Activated CD4-positive, alpha-beta memory T cell treated with anti-CD3 and anti-CD28 coated beads for 36 hours (primary cell): Measurements from ENCODE around the gene PTGFR. TPM values are rescaled to one million over a fixed set of nuclear protein-coding genes. Genes with fewer than 3 reads are reported as not detected.

Experiments
- CTCF ChIA-PET: fragments of 350-600 bp; sonication (Branson Sonifier 250); formaldehyde crosslinking; loops from one replicate; lab custom pipeline; 2021; ENCODE audit warnings: antibody characterized with exemption, inconsistent platforms; lab: Charles Lee
- POLR2A ChIA-PET: fragments of 350-600 bp; sonication (Branson Sonifier 250); formaldehyde crosslinking; loops from one replicate; lab custom pipeline; 2021; ENCODE audit warnings: antibody characterized with exemption; lab: Charles Lee
- DNase-seq: peaks from one replicate; pipeline ENCODE4 v3.0.0-alpha.2; 2020
- H3K27ac Mint-ChIP-seq: one replicate; pipeline ENCODE4 v1.8.0; 2021; ENCODE audit warnings: mixed read lengths
- H3K27me3 Mint-ChIP-seq: one replicate; pipeline ENCODE4 v1.8.0; 2021; ENCODE audit warnings: mixed read lengths
- H3K36me3 Mint-ChIP-seq: one replicate; pipeline ENCODE4 v1.8.0; 2021; ENCODE audit warnings: mixed read lengths
- H3K4me1 Mint-ChIP-seq: one replicate; pipeline ENCODE4 v1.8.0; 2021; ENCODE audit warnings: low read depth, mixed read lengths
- H3K4me3 Mint-ChIP-seq: one replicate; pipeline ENCODE4 v1.8.0; 2021; ENCODE audit warnings: mild to moderate bottlenecking, mixed read lengths
- H3K9me3 Mint-ChIP-seq: one replicate; pipeline ENCODE4 v1.8.0; 2021; ENCODE audit warnings: mixed read lengths
- intact Hi-C: fragments of 100-400 bp; cut with micrococcal nuclease; formaldehyde crosslinking; loops from one replicate; pipeline ENCODE4 v1.15.1; 2023
- total RNA-seq, 2 experiments: library from RNA; stranded (reverse); gene quantifications; one replicate each; pipeline ENCODE4 v1.2.3, GENCODE V29; 2021

The PTGFR gene
- total RNA-seq, 2 experiments from 2014 or later: not detected

GRCh38 chr1:78491451-78492071, 787 bp downstream of the PTGFR start:
- CTCF ChIA-PET: interaction anchor here (0.9 kb wide), 1 partner anchor 319 kb away, joined by 3 read pairs; no protein-coding TSS in a partner anchor
- no peak for DNase-seq
- Mint-ChIP-seq H3K4me1 (peaks cover 3% of the 10 kb centered on the region), H3K9me3 (no peaks in the 10 kb centered on the region), H3K27ac (no peak overlapping the region), H3K27me3 (peaks cover 25% of the 10 kb centered on the region), H3K36me3 (no peaks in the 10 kb centered on the region), H3K4me3 (no peak overlapping the region)
- intact Hi-C loops: no loop called here
- POLR2A ChIA-PET: interaction anchor here (0.5 kb wide), 1 partner anchor 9 kb away, joined by 5 read pairs; no protein-coding TSS in a partner anchor

GRCh38 chr1:78492386-78492950, 1.7 kb downstream of the PTGFR start:
- Mint-ChIP-seq H3K4me1 (peaks cover 3% of the 10 kb centered on the region), H3K4me3 (no peak overlapping the region), H3K9me3 (no peaks in the 10 kb centered on the region), H3K27me3 (peaks cover 25% of the 10 kb centered on the region), H3K36me3 (no peaks in the 10 kb centered on the region), H3K27ac (no peak overlapping the region)
- DNase-seq: no peak
- ChIA-PET CTCF (interaction anchor here (0.9 kb wide), 1 partner anchor 320 kb away, joined by 3 read pairs; no protein-coding TSS in a partner anchor), POLR2A (no interaction called here)
- intact Hi-C loops: no loop called here

- no peak overlapping the region for H3K27ac Mint-ChIP-seq
Measured at GRCh38 chr1:78493451-78493850, 2.7 kb downstream of the PTGFR start.

GRCh38 chr1:78497201-78497600, 6.4 kb downstream of the PTGFR start:
- H3K27ac Mint-ChIP-seq: no peak overlapping the region
- peaks cover 4% of the 10 kb centered on the region for H3K27me3 Mint-ChIP-seq
- H3K4me3 Mint-ChIP-seq: no peak overlapping the region
- H3K36me3 Mint-ChIP-seq: no peaks in the 10 kb centered on the region
- ChIA-PET POLR2A (no interaction called here), CTCF (no interaction called here)
- DNase-seq: no peak
- no peaks in the 10 kb centered on the region for H3K9me3 Mint-ChIP-seq
- intact Hi-C loops: no loop called here
- H3K4me1 Mint-ChIP-seq: no peaks in the 10 kb centered on the region

More at GRCh38 chr1:78493451-78493850, 2.7 kb downstream of the PTGFR start:
- peaks cover 25% of the 10 kb centered on the region for H3K27me3 Mint-ChIP-seq
- H3K9me3 Mint-ChIP-seq: no peaks in the 10 kb centered on the region
- intact Hi-C loops: no loop called here
- no peak overlapping the region for H3K4me3 Mint-ChIP-seq
- H3K4me1 Mint-ChIP-seq: peaks cover 3% of the 10 kb centered on the region
- ChIA-PET CTCF (no interaction called here), POLR2A (no interaction called here)
- H3K36me3 Mint-ChIP-seq: no peaks in the 10 kb centered on the region
- no peak for DNase-seq

- no peak for DNase-seq
- intact Hi-C loops: no loop called here
- Mint-ChIP-seq H3K27me3 (no peaks in the 10 kb centered on the region), H3K9me3 (no peaks in the 10 kb centered on the region), H3K27ac (no peak overlapping the region), H3K36me3 (no peaks in the 10 kb centered on the region), H3K4me1 (no peaks in the 10 kb centered on the region), H3K4me3 (no peak overlapping the region)
- ChIA-PET CTCF (no interaction called here), POLR2A (interaction anchor here (0.7 kb wide), 1 partner anchor 9 kb away, joined by 5 read pairs; no protein-coding TSS in a partner anchor)
Measured at GRCh38 chr1:78500529-78500928, 9.8 kb downstream of the PTGFR start.

- no peaks in the 10 kb centered on the region for H3K9me3 Mint-ChIP-seq
- intact Hi-C loops: no loop called here
- ChIA-PET CTCF (no interaction called here), POLR2A (no interaction called here)
- H3K4me3 Mint-ChIP-seq: no peak overlapping the region
- H3K27me3 Mint-ChIP-seq: no peaks in the 10 kb centered on the region
- H3K27ac Mint-ChIP-seq: no peak overlapping the region
- DNase-seq: no peak
- H3K36me3 Mint-ChIP-seq: no peaks in the 10 kb centered on the region
- H3K4me1 Mint-ChIP-seq: no peaks in the 10 kb centered on the region
Measured at GRCh38 chr1:78501203-78501602, 10.4 kb downstream of the PTGFR start.

- Mint-ChIP-seq H3K27me3 (peaks cover 2% of the 10 kb centered on the region), H3K36me3 (peaks cover 2% of the 10 kb centered on the region), H3K27ac (no peak overlapping the region), H3K4me1 (no peaks in the 10 kb centered on the region), H3K4me3 (no peak overlapping the region), H3K9me3 (peaks cover 22% of the 10 kb centered on the region)
- CTCF ChIA-PET: no interaction called here
- intact Hi-C loops: no loop called here
- no peak for DNase-seq
- POLR2A ChIA-PET: no interaction called here
Measured at GRCh38 chr1:78511334-78511733, 20.6 kb downstream of the PTGFR start.

- CTCF ChIA-PET: no interaction called here
- H3K4me1 Mint-ChIP-seq: no peaks in the 10 kb centered on the region
- no peaks in the 10 kb centered on the region for H3K27me3 Mint-ChIP-seq
- H3K4me3 Mint-ChIP-seq: no peak overlapping the region
- intact Hi-C loops: no loop called here
- peaks cover 7% of the 10 kb centered on the region for H3K9me3 Mint-ChIP-seq
- POLR2A ChIA-PET: no interaction called here
- DNase-seq: no peak
- H3K36me3 Mint-ChIP-seq: peaks cover under 1% of the 10 kb centered on the region
- no peak overlapping the region for H3K27ac Mint-ChIP-seq
Measured at GRCh38 chr1:78516716-78517115, 25.9 kb downstream of the PTGFR start.

GRCh38 chr1:78519446-78519845, 28.7 kb downstream of the PTGFR start:
- Mint-ChIP-seq H3K9me3 (no peaks in the 10 kb centered on the region), H3K4me1 (no peaks in the 10 kb centered on the region), H3K27me3 (peaks cover 1% of the 10 kb centered on the region), H3K36me3 (no peaks in the 10 kb centered on the region), H3K4me3 (no peak overlapping the region), H3K27ac (no peak overlapping the region)
- ChIA-PET POLR2A (no interaction called here), CTCF (no interaction called here)
- DNase-seq: no peak
- intact Hi-C loops: no loop called here

GRCh38 chr1:78520216-78520615, 29.4 kb downstream of the PTGFR start:
- Mint-ChIP-seq H3K9me3 (no peaks in the 10 kb centered on the region), H3K27ac (no peak overlapping the region), H3K36me3 (no peaks in the 10 kb centered on the region), H3K4me3 (no peak overlapping the region), H3K4me1 (no peaks in the 10 kb centered on the region), H3K27me3 (peaks cover 1% of the 10 kb centered on the region)
- intact Hi-C loops: no loop called here
- DNase-seq: no peak
- ChIA-PET POLR2A (no interaction called here), CTCF (no interaction called here)

GRCh38 chr1:78520843-78521242, 30.1 kb downstream of the PTGFR start:
- Mint-ChIP-seq H3K27me3 (peaks cover 1% of the 10 kb centered on the region), H3K36me3 (no peaks in the 10 kb centered on the region), H3K4me3 (no peak overlapping the region), H3K27ac (no peak overlapping the region), H3K4me1 (no peaks in the 10 kb centered on the region), H3K9me3 (no peaks in the 10 kb centered on the region)
- POLR2A ChIA-PET: no interaction called here
- CTCF ChIA-PET: no interaction called here
- intact Hi-C loops: no loop called here
- no peak for DNase-seq

- no peak for DNase-seq
- Mint-ChIP-seq H3K36me3 (no peaks in the 10 kb centered on the region), H3K27ac (no peak overlapping the region), H3K9me3 (no peaks in the 10 kb centered on the region), H3K4me1 (no peaks in the 10 kb centered on the region), H3K4me3 (no peak overlapping the region), H3K27me3 (peaks cover 1% of the 10 kb centered on the region)
- intact Hi-C loops: no loop called here
- ChIA-PET CTCF (no interaction called here), POLR2A (no interaction called here)
Measured at GRCh38 chr1:78522136-78522535, 31.4 kb downstream of the PTGFR start.

GRCh38 chr1:78526496-78526895, 35.7 kb downstream of the PTGFR start:
- H3K27ac Mint-ChIP-seq: no peak overlapping the region
- H3K9me3 Mint-ChIP-seq: no peaks in the 10 kb centered on the region
- H3K4me3 Mint-ChIP-seq: no peak overlapping the region
- peaks cover 1% of the 10 kb centered on the region for H3K27me3 Mint-ChIP-seq
- H3K4me1 Mint-ChIP-seq: no peaks in the 10 kb centered on the region
- POLR2A ChIA-PET: no interaction called here
- no peaks in the 10 kb centered on the region for H3K36me3 Mint-ChIP-seq
- no peak for DNase-seq
- intact Hi-C loops: no loop called here
- CTCF ChIA-PET: no interaction called here
